ENCODE measurements around the gene HSD3B7. TPM values are rescaled to one million over a fixed set of nuclear protein-coding genes. Genes with fewer than 3 reads are reported as not detected.

HSD3B7 gene
- total and polyA plus RNA-seq, 12 donors: 2.7 to 78.8 (median 32.8) TPM

DNA sequence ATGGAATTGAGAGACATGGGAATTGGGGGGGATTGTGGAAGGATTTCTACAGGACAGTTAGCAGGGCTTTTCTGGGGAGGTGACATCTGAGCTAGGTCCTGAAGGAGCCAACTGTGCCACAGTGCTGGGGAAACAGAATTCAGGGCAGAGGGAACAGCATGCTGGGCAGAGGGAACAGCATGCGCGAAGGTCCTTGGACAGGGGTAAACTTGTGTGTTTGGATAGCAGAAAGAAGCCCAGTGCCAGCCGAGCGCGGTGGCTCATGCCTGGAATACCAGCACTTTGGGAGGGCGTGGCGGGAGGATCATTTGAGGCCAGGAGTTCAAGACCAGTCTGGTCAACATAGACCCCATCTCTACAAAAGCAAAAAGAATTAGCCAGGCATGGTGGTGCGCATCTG, 21.6 kb downstream of the HSD3B7 start:
- no peak overlapping the region for H3K4me3 ChIP-seq
- no peaks in the 10 kb centered on the region for H3K9me3 ChIP-seq (replicated peaks in 1 of 3)
- H3K4me1 ChIP-seq (replicated peaks in 1 of 2): no peaks in the 10 kb centered on the region
- H3K27ac ChIP-seq: no peak overlapping the region
- H3K27me3 ChIP-seq: peaks cover 19% of the 10 kb centered on the region
- TF ChIP-seq, protein P1, sequence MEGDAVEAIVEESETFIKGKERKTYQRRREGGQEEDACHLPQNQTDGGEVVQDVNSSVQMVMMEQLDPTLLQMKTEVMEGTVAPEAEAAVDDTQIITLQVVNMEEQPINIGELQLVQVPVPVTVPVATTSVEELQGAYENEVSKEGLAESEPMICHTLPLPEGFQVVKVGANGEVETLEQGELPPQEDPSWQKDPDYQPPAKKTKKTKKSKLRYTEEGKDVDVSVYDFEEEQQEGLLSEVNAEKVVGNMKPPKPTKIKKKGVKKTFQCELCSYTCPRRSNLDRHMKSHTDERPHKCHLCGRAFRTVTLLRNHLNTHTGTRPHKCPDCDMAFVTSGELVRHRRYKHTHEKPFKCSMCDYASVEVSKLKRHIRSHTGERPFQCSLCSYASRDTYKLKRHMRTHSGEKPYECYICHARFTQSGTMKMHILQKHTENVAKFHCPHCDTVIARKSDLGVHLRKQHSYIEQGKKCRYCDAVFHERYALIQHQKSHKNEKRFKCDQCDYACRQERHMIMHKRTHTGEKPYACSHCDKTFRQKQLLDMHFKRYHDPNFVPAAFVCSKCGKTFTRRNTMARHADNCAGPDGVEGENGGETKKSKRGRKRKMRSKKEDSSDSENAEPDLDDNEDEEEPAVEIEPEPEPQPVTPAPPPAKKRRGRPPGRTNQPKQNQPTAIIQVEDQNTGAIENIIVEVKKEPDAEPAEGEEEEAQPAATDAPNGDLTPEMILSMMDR (IDR thresholded peaks at IDR 0.05): no peak
- TF ChIP-seq POLR2A (IDR thresholded peaks at IDR 0.05): no peak
- H3K36me3 ChIP-seq (replicated peaks in 1 of 2): no peaks in the 10 kb centered on the region
- WGBS, 4 donors: 84 to 91% (median 88%) methylated on average over 8 of the region's 8 CpGs
- no peak for DNase-seq
- intact Hi-C loops (cut with DNase I): no loop called here

DNA sequence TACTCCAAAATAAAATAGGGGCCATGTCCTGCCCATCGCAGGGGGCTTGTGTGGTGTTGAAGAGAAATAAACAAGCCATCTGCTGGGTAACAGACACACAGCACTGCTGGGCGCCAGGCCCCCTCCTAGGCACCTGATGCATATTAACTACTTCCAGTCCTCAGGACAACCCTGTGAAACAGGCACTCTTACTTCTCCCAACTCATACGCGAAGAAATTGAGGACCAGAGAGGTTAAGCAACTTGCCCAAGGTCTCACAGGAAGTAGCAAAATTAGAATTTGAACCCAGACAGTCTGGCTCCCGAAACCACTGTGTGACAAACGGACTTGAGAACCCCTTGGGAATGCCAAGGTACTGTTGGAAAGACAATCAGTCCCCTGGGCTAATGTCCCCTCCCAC, 22.7 kb downstream of the HSD3B7 start:
- H3K4me3 ChIP-seq: no peak overlapping the region
- intact Hi-C loops (cut with DNase I): no loop called here
- H3K27me3 ChIP-seq: peaks cover 19% of the 10 kb centered on the region

DNA sequence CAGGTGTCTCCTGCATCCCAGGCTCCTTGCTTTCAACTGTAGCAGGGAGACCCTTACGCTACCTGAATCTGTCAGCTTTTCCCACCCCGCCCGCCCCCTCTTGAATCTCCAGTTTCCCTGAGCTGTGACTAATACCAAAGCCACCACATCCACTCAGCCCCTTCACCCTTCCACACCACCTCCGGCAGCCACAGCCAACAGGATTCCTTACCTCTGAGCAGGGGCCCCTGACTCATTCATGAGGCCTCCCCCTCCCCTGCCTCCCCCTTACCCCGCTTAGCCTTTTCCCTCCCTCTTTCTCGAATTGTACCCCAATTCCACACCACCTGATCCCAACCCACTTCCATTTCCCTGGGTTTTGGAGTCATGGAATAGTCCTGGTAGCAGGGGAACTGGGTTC, 23.1 kb downstream of the HSD3B7 start:
- no peak for TF ChIP-seq POLR2A (IDR thresholded peaks at IDR 0.05)
- TF ChIP-seq, protein P1 (IDR thresholded peaks at IDR 0.05): no peak
- no peak overlapping the region for H3K4me3 ChIP-seq
- peaks cover 19% of the 10 kb centered on the region for H3K27me3 ChIP-seq
- intact Hi-C loops (cut with DNase I): no loop called here
- H3K4me1 ChIP-seq (replicated peaks in 1 of 2): no peaks in the 10 kb centered on the region
- H3K36me3 ChIP-seq (replicated peaks in 1 of 2): no peaks in the 10 kb centered on the region
- H3K9me3 ChIP-seq (replicated peaks in 1 of 3): no peaks in the 10 kb centered on the region
- WGBS, 4 donors: 56 to 76% (median 64%) methylated on average over 6 of the region's 6 CpGs
- no peak overlapping the region for H3K27ac ChIP-seq
- no peak for DNase-seq

More for the DNA sequence above, 22.7 kb downstream of the HSD3B7 start:
- 42 to 64% (median 49%) methylated on average over 6 of the region's 6 CpGs for WGBS, 4 donors
- no peaks in the 10 kb centered on the region for H3K36me3 ChIP-seq (replicated peaks in 1 of 2)
- H3K27ac ChIP-seq: no peak overlapping the region
- no peaks in the 10 kb centered on the region for H3K4me1 ChIP-seq (replicated peaks in 1 of 2)
- TF ChIP-seq, protein P1 (IDR thresholded peaks at IDR 0.05): no peak
- TF ChIP-seq POLR2A (IDR thresholded peaks at IDR 0.05): no peak
- no peak for DNase-seq
- H3K9me3 ChIP-seq (replicated peaks in 1 of 3): no peaks in the 10 kb centered on the region

DNA sequence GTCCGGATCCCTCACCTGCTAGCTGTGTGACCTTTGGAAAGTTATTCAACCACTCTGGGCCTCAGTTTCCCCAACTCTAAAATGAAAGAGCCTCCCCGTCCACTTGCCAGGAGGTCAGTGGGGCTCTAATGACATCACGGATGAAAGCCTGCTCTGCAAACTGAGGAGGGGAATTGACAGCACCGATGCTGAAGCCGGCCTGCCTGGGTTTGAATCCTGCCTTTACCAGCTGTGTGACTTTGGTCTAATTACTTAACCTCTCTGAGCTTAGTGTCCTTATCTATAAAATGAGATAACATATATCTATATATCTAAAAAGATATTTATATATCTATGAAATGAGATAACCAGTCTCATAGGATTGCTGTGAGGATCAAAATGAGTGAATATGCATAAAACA, 23.5 kb downstream of the HSD3B7 start:
- intact Hi-C loops (cut with DNase I): no loop called here
- no peak for TF ChIP-seq POLR2A (IDR thresholded peaks at IDR 0.05)
- TF ChIP-seq, protein P1 (IDR thresholded peaks at IDR 0.05): no peak
- Histone ChIP-seq H3K27me3 (peaks cover 19% of the 10 kb centered on the region), H3K4me1 (replicated peaks in 1 of 2) (no peaks in the 10 kb centered on the region), H3K9me3 (replicated peaks in 1 of 3) (no peaks in the 10 kb centered on the region), H3K4me3 (no peak overlapping the region), H3K36me3 (replicated peaks in 1 of 2) (no peaks in the 10 kb centered on the region), H3K27ac (no peak overlapping the region)
- DNase-seq: no peak
- 71 to 76% (median 75%) methylated on average over 5 of the region's 5 CpGs for whole genome bisulfite sequencing, 4 donors

Measured in adrenal gland (tissue), 12 donors.